K562 (cell line): ENCODE results near the gene CTIF. TPM values are rescaled to one million over a fixed set of nuclear protein-coding genes. Genes with fewer than 3 reads are reported as not detected.

Experiments used
- ARHGAP35 ChIP-seq: fragments of 450-650 bp; IDR thresholded peaks from 2 replicates; pipeline ENCODE4 v1.6.1; 2018; ENCODE audit not compliant: partially characterized antibody
- BRF1 ChIP-seq: IDR thresholded peaks from 3 replicates; pipeline ENCODE4 v1.6.1; 2011; ENCODE audit warnings: borderline replicate concordance, mild to moderate bottlenecking; ENCODE audit not compliant: insufficient read length; ENCODE audit errors: extremely low read depth
- BRF2 ChIP-seq: IDR thresholded peaks from 3 replicates; pipeline ENCODE4 v1.6.1; 2011; ENCODE audit warnings: borderline replicate concordance, mild to moderate bottlenecking; ENCODE audit not compliant: insufficient read length, insufficient read depth
- CLOCK ChIP-seq: fragments of 250-450 bp; sonication (Bioruptor Pico); IDR thresholded peaks from 2 replicates; pipeline ENCODE4 v1.4.0; 2020; ENCODE audit warnings: mild to moderate bottlenecking, moderate library complexity, borderline replicate concordance
- CREB5 ChIP-seq: fragments of 250-450 bp; sonication (Bioruptor Pico); IDR thresholded peaks from 2 replicates; pipeline ENCODE4 v1.5.0; 2020; ENCODE audit warnings: mild to moderate bottlenecking
- FOXO4 ChIP-seq: fragments of 450-650 bp; formaldehyde crosslinking; IDR thresholded peaks from 2 replicates; pipeline ENCODE4 v1.4.0; 2020; ENCODE audit warnings: mild to moderate bottlenecking, moderate library complexity
- PATZ1 ChIP-seq: fragments of 250-450 bp; sonication (Bioruptor Pico); IDR thresholded peaks from 2 replicates; pipeline ENCODE4 v1.5.0; 2020; ENCODE audit warnings: mild to moderate bottlenecking, borderline replicate concordance
- PML ChIP-seq: IDR thresholded peaks from 2 replicates; pipeline ENCODE4 v1.6.1; 2012; ENCODE audit warnings: low read length, inconsistent platforms
- RBM34 ChIP-seq: fragments of 200-400 bp; formaldehyde crosslinking; IDR thresholded peaks from 2 replicates; pipeline ENCODE4 v1.6.1; 2018; ENCODE audit warnings: low read length, borderline replicate concordance; ENCODE audit not compliant: insufficient read depth
- SMARCA5 ChIP-seq: fragments of 450-650 bp; IDR thresholded peaks from 2 replicates; pipeline ENCODE4 v1.6.1; 2016
- SRF ChIP-seq, 2 experiments: fragments of 250-450, 450-650 bp in 1 of 2; sonication (Bioruptor Pico) in 1 of 2; sonication (generic) in 1 of 2; formaldehyde crosslinking; IDR thresholded peaks; 2 replicates each; pipeline versions ENCODE4 v1.5.0 to v1.5.1; 2020 to 2022; ENCODE audit warnings: mild to moderate bottlenecking in 1 of 2, missing genetic modification reagents in 1 of 2
- TOE1 ChIP-seq, 2 experiments: fragments of 450-650 bp in 1 of 2; sonication (generic) in 1 of 2; formaldehyde crosslinking in 1 of 2; IDR thresholded peaks; 2 replicates each; pipeline versions ENCODE4 v1.7.1 to v1.8.0; 2016 to 2022; ENCODE audit warnings: borderline replicate concordance in 2 of 2, mild to moderate bottlenecking in 2 of 2, antibody characterized with exemption in 1 of 2, inconsistent platforms in 1 of 2, low read depth in 1 of 2, missing genetic modification reagents in 1 of 2, moderate library complexity in 1 of 2
- ZNF324 ChIP-seq: fragments of 250-450 bp; sonication (Bioruptor Pico); IDR thresholded peaks from 2 replicates; pipeline ENCODE4 v1.4.0; 2020; ENCODE audit warnings: mild to moderate bottlenecking
- ZNF639 ChIP-seq, 2 experiments: fragments of 200-800 bp in 1 of 2; sonication (Bioruptor generic) in 1 of 2; sonication (generic) in 1 of 2; formaldehyde crosslinking in 1 of 2; IDR thresholded peaks in 1 of 2; conservative IDR thresholded peaks in 1 of 2; 2 replicates each; pipeline versions ENCODE4 v1.5.0 to v1.6.1; 2016 to 2020; ENCODE audit warnings: missing compliant biosample characterization in 1 of 2, missing genetic modification characterization in 1 of 2, missing genetic modification reagents in 1 of 2
- polyA plus RNA-seq, 8 experiments: library from polyadenylated mRNA; depleted of rRNA in 4 of 8; stranded (reverse) in 5 of 8; unstranded in 3 of 8; fragments of >200 nt; fragmentation: Nextera tagmentation in 2 of 8; fragmentation: Illumina TruSeq in 1 of 8; extraction: Ambion mirVana in 2 of 8; extraction: Trizol in 1 of 8; gene quantifications; 2 replicates each; pipeline versions ENCODE4 v1.2.1 to v1.2.3, GENCODE V29; 2011 to 2014; ENCODE audit warnings: inconsistent platforms in 1 of 8, missing spikeins in 1 of 8
- total RNA-seq, 7 experiments: library from RNA; depleted of rRNA in 6 of 7; stranded (reverse); fragments of >200 nt in 6 of 7; fragmentation: Illumina TruSeq in 2 of 7; extraction: Trizol in 2 of 7; gene quantifications; 2 replicates each; pipeline versions ENCODE4 v1.2.1 to v1.2.3, GENCODE V29; 2011 to 2021; ENCODE audit warnings: low replicate concordance in 1 of 7

Gene CTIF
- total and polyA plus RNA-seq, 9 of the 15 experiments (the other 6 are each of a cell fraction or from before 2014, with no cell fraction given): 0.17 to 11.5 (median 2.2) TPM

GRCh38 chr18:48566589-48566988, 27.8 kb downstream of the CTIF start (continued):
- TF ChIP-seq CLOCK (CRISPR knock-in tag): no peak
- peak in 1 of 2 experiments; percentile 60; a peak in 1 of 4 replicates for TF ChIP-seq SRF (CRISPR knock-in tag; IDR thresholded peaks at IDR 0.05)
- no peak for TF ChIP-seq BRF2
- TF ChIP-seq RBM34: no peak
- no peak for TF ChIP-seq PATZ1
- TF ChIP-seq SMARCA5: no peak
- TF ChIP-seq ARHGAP35: no peak
- no peak for TF ChIP-seq ZNF324 (CRISPR knock-in tag)
- TF ChIP-seq PML: no peak
- no peak for TF ChIP-seq CREB5 (CRISPR knock-in tag)
- no peak for TF ChIP-seq BRF1
- peak in 1 of 2 experiments; percentile 93; a peak in 2 of 4 replicates for TF ChIP-seq ZNF639 (CRISPR knock-in tag; conservative IDR thresholded peaks at IDR 0.05 in 1 of 2, IDR thresholded peaks at IDR 0.05 in 1 of 2)
- no peak for TF ChIP-seq FOXO4 (CRISPR knock-in tag)
- TF ChIP-seq TOE1 (IDR thresholded peaks at IDR 0.05; ENCODE audit: borderline replicate concordance): no peak
- TF ChIP-seq TOE1 (CRISPR knock-in tag; IDR thresholded peaks at IDR 0.05; ENCODE audit: borderline replicate concordance, low read depth): no peak
